Measurements from ENCODE around the gene AOC2.
"Not testable (repeated sequence)": the region's sequence is repeated elsewhere in the genome, so short reads cannot be mapped to it uniquely, and the experiment has no call there.

Gene AOC2

GRCh38 chr17:42883802-42884558 is 39.6 kb downstream of the AOC2 start:
- no peak for ATAC-seq

DNA sequence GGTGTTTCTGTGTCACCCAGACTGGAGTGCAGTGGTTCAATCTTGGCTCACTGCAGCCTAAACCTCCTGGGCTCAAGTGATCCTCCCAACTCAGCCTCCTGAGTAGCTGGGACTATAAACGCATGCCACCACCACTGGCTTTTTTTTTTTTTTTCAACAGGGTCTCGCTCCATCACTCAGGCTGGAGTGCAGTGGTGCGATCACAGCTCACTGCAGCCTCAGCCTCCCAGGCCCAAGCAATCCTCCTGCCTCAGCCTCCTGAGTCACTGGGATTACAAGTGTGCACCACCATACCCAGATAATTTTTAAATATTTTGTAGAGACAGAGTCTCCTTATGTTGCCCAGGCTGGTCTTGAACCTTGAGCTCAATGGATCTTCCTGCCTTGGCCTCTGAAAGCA is 41.4 kb downstream of the AOC2 start:
- not testable (repeated sequence) for ATAC-seq

DNA sequence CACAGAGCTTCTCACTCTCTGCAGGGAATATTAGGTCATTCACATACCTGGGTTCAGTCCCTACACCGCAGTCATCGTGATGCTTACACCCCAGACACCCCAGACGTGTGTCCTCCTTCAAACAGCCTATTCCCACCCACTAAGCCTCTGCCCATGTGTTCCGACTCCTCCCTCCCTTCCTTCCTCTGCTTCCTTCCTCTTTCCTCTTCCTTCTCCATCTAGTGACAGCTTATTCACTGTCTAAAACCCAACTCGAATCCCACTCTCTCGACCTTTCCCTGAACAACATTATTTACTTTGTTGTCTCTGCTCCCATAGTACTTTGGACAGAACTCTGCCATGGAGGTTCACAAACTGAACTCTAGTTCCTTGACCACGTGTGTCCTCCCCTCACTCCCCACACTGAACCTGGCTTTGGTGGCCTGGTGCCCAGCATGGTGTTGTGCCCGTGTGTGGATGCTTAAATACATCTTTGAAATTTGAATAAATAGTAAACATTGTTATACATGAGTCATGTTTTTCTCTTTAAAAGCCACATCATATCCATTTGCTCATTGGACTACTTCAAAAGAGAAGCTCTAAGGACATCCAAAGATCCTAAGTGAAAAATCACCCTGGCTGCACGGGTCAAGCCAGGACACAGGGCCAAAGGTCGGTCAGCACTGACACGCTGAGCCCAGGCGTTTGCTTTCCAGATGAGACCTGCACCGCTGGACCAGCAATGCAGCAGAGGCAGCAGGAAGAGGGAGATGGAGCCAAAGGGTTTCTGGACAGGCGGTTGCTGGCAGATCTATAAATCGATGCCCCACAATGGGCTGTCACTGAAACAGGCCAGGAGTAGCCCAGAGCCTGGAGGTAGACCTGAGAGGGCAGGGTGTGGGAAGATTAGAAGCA is 42.1 kb downstream of the AOC2 start:
- no peak for ATAC-seq

- ATAC-seq, result no peak
These were observed 45.4 kb downstream of the AOC2 start for GRCh38 chr17:42889809-42890208.

- no peak for ATAC-seq
These were observed 47.3 kb downstream of the AOC2 start for GRCh38 chr17:42891539-42892152.

DNA sequence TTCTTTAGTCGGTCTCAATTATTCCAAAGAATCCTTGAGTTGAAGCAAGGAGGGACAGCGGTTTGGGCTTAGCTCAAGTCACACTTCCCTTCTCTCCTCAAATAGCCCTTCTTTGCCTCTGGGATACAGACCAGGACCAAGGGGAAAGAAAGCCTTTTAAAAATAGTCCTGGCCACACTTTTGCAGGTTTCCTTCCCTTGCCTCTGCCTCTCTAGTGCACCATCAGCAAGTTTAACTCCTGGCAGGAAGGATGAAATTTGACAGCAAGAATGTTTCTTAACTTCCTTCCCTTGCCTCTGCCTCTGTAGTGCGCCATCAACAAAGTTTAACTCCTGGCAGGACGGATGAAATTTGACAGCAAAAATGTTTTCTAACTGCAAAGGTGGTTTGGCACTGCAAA is 49.0 kb downstream of the AOC2 start:
- no peak for ATAC-seq

DNA sequence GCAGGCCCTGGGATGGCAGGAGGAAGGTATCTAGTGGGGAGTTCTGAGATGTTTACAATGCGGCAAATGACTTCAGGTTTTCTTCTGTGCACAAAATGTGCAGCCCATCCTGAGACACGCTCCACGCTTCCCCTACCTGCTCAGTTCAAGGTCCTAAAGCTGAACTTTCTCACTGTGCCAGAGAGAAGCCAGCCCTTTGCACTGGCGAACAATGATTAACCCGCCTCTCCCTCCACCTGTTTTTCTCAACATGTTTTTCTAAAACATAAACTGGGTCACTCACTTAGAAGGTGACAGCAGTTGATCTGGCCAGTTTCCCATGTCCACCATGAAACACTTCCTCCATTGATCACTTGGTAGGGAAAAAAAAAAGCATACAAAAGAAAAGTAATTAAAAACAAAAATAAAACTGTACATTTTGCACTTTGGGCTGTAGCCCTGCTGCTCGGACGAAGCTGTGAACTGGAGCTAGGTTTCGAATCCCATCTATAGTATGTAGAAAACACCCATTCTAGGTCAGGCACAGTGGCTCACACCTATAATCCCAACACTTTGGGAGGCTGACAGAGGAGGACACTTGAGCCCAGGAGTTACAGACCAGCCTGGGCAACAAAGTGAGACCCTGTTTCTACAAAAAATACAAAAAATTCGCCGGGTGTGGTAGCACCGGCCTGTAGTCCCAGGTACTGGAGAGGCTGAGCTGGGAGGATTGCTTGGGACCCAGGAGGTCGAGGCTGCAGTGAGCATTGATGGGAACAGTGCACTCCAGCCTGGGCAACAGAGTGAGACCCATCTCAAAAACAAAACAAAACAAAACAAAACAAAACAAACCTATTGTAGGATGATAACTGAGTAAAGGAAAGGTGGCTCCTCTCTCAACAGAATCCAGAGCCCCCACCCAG is 50.2 kb downstream of the AOC2 start:
- ATAC-seq, result no peak

GRCh38 chr17:42895185-42895555 is 50.8 kb downstream of the AOC2 start:
- ATAC-seq, result no peak

GRCh38 chr17:42898147-42898811 is 53.9 kb downstream of the AOC2 start:
- ATAC-seq, result no peak

- not testable (repeated sequence) for ATAC-seq
These were observed 55.6 kb downstream of the AOC2 start for GRCh38 chr17:42899981-42900380.
